HFFc6 (cell line): Measurements from ENCODE around the gene PRXL2B. TPM values are rescaled to one million over a fixed set of nuclear protein-coding genes. Genes with fewer than 3 reads are reported as not detected.

Source experiments
- DNase-seq: peaks from one replicate; pipeline ENCODE4 v3.0.0-alpha.2; 2018
- H3K27ac Mint-ChIP-seq: 2 replicates; pipeline ENCODE4 v1.8.0; 2020; ENCODE audit warnings: mild to moderate bottlenecking, mixed read lengths
- H3K27me3 Mint-ChIP-seq: 2 replicates; pipeline ENCODE4 v1.8.0; 2021; ENCODE audit warnings: mild to moderate bottlenecking, moderate library complexity, mixed read lengths; ENCODE audit not compliant: insufficient read depth
- H3K36me3 Mint-ChIP-seq: 2 replicates; pipeline ENCODE4 v1.8.0; 2021; ENCODE audit warnings: low read depth, mixed read lengths
- H3K4me1 Mint-ChIP-seq: 2 replicates; pipeline ENCODE4 v1.8.0; 2020; ENCODE audit warnings: low read depth, mixed read lengths
- H3K4me3 Mint-ChIP-seq: 2 replicates; pipeline ENCODE4 v1.8.0; 2020; ENCODE audit warnings: mild to moderate bottlenecking, moderate library complexity, mixed read lengths
- H3K9me3 Mint-ChIP-seq: 2 replicates; pipeline ENCODE4 v1.8.0; 2020; ENCODE audit warnings: mild to moderate bottlenecking, mixed read lengths
- total RNA-seq, 6 experiments: library from RNA; stranded (reverse); fragmentation: NEBNext Ultra II Directional; extraction: Animal tissue kit (Norgen Biotek cat#: 25700); gene quantifications; 2 replicates in 1 of 6; 3 replicates in 5 of 6; pipeline ENCODE4 v1.2.3, GENCODE V29; 2021
- TF ChIP-seq, protein P1 (sequence below): fragments of 200-600 bp; sonication (generic); IDR thresholded peaks from 2 replicates; pipeline ENCODE4 v1.5.0; 2021; ENCODE audit warnings: antibody characterized with exemption, mild to moderate bottlenecking

Gene PRXL2B
- total RNA-seq, 6 experiments from 2014 or later: 27.1 to 38.9 (median 34.7) TPM

- H3K4me1 Mint-ChIP-seq: no peaks in the 10 kb centered on the region
- H3K27me3 Mint-ChIP-seq: peaks cover 13% of the 10 kb centered on the region
- no peak overlapping the region for H3K4me3 Mint-ChIP-seq
- no peak for DNase-seq
- H3K9me3 Mint-ChIP-seq: peaks cover 25% of the 10 kb centered on the region
- H3K27ac Mint-ChIP-seq: no peak overlapping the region
- peaks cover 14% of the 10 kb centered on the region; the same call in 1 of the 2 replicates for H3K36me3 Mint-ChIP-seq
- TF ChIP-seq, protein P1, sequence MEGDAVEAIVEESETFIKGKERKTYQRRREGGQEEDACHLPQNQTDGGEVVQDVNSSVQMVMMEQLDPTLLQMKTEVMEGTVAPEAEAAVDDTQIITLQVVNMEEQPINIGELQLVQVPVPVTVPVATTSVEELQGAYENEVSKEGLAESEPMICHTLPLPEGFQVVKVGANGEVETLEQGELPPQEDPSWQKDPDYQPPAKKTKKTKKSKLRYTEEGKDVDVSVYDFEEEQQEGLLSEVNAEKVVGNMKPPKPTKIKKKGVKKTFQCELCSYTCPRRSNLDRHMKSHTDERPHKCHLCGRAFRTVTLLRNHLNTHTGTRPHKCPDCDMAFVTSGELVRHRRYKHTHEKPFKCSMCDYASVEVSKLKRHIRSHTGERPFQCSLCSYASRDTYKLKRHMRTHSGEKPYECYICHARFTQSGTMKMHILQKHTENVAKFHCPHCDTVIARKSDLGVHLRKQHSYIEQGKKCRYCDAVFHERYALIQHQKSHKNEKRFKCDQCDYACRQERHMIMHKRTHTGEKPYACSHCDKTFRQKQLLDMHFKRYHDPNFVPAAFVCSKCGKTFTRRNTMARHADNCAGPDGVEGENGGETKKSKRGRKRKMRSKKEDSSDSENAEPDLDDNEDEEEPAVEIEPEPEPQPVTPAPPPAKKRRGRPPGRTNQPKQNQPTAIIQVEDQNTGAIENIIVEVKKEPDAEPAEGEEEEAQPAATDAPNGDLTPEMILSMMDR: no peak
Measured at GRCh38 chr1:2631136-2632050, 44.8 kb downstream of the PRXL2B start.

- TF ChIP-seq, protein P1: no peak
- Mint-ChIP-seq H3K4me1 (no peaks in the 10 kb centered on the region), H3K36me3 (peaks cover 17% of the 10 kb centered on the region), H3K27ac (no peak overlapping the region), H3K27me3 (peaks cover 9% of the 10 kb centered on the region), H3K9me3 (peaks cover 30% of the 10 kb centered on the region), H3K4me3 (no peak overlapping the region)
- no peak for DNase-seq
Measured at GRCh38 chr1:2632051-2632430, 45.5 kb downstream of the PRXL2B start.

GRCh38 chr1:2632561-2633361, 46.2 kb downstream of the PRXL2B start, which contains the start of gene MMEL1:
MMEL1 (minus strand) TSS chr1:2633016; CDS start chr1:2629484, 3,532 bp downstream.
- H3K36me3 Mint-ChIP-seq: peaks cover 21% of the 10 kb centered on the region
- H3K27ac Mint-ChIP-seq: no peak within 1 kb of the TSS
- H3K9me3 Mint-ChIP-seq: peaks cover 36% of the 10 kb centered on the region
- DNase-seq: no peak
- H3K4me3 Mint-ChIP-seq: no peak within 1 kb of the TSS
- TF ChIP-seq, protein P1: no peak
- H3K27me3 Mint-ChIP-seq: peaks cover 9% of the 10 kb centered on the region
- no peaks in the 10 kb centered on the region for H3K4me1 Mint-ChIP-seq

GRCh38 chr1:2633366-2633935, 46.9 kb downstream of the PRXL2B start:
- Mint-ChIP-seq H3K4me1 (no peaks in the 10 kb centered on the region), H3K27ac (no peak overlapping the region), H3K36me3 (peaks cover 21% of the 10 kb centered on the region), H3K27me3 (peaks cover 9% of the 10 kb centered on the region), H3K4me3 (no peak overlapping the region), H3K9me3 (peaks cover 36% of the 10 kb centered on the region)
- no peak for DNase-seq
- TF ChIP-seq, protein P1: no peak

- Mint-ChIP-seq H3K27ac (no peak overlapping the region), H3K4me1 (no peaks in the 10 kb centered on the region), H3K36me3 (peaks cover 21% of the 10 kb centered on the region), H3K27me3 (peaks cover 9% of the 10 kb centered on the region), H3K4me3 (no peak overlapping the region), H3K9me3 (peaks cover 36% of the 10 kb centered on the region)
- no peak for DNase-seq
- TF ChIP-seq, protein P1: no peak
Measured at GRCh38 chr1:2633936-2634491, 47.4 kb downstream of the PRXL2B start.
